HG03175 (cell line): ENCODE results near the gene MYOZ2.

Experiments used
- ATAC-seq: cut with Tn5 transposase; IDR thresholded peaks from one replicate; pipeline ENCODE4 v1.9.1; 2021; ENCODE audit warnings: mild to moderate bottlenecking, moderate library complexity; ENCODE audit not compliant: unreplicated experiment

Gene MYOZ2

DNA sequence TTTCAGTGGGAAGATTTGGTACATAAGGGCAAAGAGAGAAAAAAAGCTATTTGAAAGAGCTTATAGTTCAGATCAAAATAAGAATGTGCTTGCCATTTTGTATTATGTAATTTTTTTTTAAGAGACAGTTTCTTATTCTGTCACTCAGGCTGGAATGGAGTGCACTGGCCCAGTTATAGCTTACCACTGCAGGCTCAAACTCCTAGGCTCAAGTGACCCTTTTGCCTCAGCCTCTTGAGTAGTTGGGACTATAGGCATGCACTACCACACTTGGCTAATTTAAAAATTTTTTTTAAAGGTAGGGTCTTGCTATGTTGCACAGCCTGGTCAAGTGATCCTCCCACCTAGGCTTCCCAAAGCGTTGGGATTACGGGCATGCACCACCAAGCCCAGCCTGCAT, 54.7 kb downstream of the MYOZ2 start:
- ATAC-seq, result no peak

DNA sequence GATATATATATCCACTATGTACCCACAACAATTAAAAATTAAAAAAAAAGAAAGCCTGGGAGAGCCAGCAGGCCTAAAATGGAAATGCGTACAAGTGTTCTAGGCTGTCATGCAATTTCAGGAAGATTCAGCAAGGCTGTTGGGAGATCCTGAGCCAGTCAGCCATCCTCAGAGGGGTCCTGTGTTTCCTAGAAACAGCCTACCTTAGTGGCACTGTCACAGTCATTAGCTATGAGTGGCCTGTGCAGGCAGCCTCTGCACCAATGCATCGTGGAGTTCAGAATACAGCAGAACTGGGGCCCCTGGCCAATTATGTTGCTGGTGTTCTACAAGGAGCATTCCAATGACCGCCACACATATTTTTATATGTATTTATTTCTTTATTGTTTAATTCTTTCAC, 55.9 kb downstream of the MYOZ2 start:
- ATAC-seq, result no peak

DNA sequence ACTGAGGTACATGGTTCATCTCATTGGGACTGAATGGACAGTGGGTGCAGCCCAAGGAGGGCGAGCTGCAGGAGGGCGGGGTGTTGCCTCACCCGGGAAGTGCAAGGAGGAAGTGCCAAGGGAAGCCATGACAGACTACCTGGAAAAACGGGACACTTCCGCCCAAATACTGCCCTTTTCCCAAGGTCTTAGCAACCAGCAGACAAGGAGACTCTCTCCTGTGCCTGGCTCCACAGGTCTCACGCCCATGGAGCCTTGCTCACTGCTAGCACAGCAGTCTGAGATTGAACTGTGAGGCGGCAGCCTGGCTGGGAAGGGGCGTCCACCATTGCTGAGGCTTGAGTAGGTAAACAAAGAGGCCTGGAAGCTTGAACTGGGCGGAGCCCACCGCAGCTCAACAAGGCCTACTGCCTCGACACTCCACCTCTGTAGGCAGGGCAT, 62.2 kb downstream of the MYOZ2 start:
- ATAC-seq, result no peak

DNA sequence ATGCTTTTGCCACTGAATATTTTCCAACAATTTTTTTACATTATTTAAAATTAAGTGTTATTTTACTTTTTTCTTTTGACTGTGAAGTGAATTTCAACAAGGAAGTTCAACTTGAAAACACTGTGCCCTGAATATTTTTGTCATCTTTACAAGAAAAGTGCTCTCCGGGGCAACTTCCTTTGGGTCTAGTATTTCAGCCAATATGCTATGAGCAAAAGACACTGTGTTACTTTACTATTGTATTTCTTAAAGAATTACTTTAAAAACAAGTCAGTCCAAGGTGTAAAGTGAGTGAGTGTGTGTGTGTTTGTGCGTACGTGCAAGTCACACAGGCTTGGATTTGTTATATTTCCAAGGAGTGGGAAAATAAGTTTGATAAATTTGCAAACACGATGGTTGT, 69.3 kb downstream of the MYOZ2 start:
- no peak for ATAC-seq

DNA sequence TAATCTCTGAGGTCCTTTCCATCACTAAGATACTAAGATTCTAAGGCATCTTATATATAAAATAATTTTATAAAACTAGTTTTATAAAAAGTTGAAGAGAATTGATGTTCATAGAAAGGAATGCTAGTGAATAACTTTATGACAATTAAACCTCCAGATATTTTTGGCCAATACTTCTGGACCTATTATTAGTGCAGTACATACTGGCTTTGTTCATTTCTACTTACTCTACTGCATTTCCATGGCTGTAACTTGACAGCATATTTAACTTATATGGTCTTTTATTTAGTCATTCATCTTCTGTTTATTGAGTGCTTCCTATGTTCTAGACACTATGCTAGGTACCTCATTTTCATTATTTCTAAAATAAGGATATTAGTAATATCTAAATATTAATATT, 70.1 kb downstream of the MYOZ2 start:
- no peak for ATAC-seq

DNA sequence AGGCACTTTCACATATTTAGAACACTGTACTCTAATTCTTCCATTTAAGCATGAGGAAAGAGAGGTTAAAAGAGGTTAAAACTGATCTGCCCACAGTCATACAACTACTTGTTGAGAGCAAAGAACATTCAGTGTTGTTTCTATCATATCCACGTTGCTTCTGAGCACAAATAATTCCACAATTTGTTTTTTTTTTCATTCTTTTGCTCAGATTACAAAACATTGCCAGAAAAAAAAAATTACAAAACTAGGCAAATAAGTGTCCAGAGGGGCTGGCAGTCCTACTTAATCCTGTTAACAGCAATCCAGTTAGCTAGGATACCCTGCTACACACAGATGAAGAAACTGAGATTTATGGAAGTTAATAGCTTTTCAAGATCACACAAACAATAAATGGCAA, 70.5 kb downstream of the MYOZ2 start:
- no peak for ATAC-seq

DNA sequence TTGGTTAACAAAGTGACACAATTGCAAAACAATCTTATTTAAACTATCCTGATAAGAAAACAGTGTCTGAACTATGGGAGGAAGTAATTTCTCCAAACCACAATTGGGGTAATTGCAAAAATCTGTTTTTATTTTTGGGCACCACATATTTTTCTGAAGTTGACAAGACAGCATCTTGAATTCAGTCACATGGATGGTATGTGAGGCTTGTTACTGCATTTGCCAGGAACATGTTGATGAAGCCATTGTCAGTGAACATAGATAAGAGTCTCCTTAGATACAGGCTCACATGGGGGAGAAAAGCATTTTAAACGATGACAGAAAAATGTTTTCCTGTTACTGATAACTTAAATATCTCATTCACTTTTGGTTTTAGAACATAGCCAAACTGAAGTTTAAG, 71.4 kb downstream of the MYOZ2 start:
- no peak for ATAC-seq

DNA sequence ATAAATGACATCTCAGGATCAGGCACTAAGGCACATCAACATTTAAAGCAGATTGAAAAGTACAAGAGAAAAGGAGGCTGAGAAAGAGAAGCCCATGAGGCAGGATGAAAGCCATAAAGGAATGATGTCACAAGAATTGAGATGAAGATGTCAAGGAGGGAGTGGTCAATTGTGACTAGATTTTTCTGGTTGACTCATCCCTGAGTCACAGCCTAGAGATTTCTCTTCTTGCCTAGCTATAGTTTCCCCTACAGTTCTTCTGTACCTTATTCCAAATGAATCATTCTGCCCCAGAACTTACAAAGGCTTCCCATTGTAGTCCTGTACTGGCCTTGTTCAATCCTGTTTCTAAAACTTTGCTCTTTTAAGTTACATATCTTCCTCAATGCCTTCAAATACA, 73.4 kb downstream of the MYOZ2 start:
- no peak for ATAC-seq

DNA sequence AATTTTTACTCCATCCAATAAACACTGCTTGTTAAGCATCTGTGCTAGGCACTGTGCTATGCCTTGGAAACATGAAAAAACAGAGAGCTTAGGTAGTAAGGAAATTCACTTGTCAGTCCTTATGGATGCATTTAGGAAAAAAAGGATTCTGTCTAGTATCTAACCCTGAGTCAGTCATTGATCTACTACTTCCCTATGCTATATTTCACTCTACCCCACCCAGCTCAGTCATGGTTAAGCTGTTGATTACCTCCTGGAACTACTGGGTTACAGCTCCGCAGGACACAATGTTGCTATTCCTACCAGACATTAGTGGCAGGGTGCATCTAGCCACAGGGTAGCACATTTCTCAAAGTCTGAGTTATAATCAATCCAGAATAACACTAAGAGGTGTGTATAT, 74.0 kb downstream of the MYOZ2 start:
- ATAC-seq, result no peak

DNA sequence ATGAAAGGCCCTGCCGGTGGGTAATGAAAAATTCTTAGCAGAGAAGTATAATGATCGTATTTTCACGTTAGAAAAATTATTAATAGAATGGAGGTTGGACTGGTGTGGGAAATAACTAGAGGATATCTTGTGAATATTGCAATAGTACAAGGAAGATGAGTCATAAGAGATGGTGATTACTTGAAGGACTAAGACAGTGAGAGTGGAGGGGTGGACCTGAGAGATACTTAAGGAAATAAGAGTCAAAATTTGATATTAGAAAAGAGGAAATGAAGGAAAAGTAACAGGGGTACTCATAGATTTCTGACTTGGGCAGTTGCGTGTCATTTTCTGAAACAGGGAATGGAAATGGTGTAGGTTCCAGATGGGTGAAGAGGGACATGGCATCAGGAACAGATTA, 75.1 kb downstream of the MYOZ2 start:
- no peak for ATAC-seq

DNA sequence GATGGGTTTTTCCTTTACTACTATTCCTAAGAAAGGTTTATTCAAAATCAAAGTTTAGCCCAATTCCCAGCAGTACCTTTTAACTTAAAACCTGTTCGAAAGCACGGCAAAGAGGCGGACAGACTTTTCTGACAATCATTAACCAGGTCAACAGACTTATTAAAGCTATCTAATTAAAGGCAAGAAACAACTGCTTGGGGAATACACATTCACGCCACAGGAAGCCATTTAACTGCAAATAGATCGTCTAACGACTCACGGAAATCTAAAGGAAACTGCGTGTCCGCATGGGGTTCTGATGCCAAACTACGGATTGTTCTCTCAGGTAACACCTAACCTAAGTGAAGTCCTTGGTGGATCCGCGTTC, 76.2 kb downstream of the MYOZ2 start:
- ATAC-seq, result peak; percentile 19

DNA sequence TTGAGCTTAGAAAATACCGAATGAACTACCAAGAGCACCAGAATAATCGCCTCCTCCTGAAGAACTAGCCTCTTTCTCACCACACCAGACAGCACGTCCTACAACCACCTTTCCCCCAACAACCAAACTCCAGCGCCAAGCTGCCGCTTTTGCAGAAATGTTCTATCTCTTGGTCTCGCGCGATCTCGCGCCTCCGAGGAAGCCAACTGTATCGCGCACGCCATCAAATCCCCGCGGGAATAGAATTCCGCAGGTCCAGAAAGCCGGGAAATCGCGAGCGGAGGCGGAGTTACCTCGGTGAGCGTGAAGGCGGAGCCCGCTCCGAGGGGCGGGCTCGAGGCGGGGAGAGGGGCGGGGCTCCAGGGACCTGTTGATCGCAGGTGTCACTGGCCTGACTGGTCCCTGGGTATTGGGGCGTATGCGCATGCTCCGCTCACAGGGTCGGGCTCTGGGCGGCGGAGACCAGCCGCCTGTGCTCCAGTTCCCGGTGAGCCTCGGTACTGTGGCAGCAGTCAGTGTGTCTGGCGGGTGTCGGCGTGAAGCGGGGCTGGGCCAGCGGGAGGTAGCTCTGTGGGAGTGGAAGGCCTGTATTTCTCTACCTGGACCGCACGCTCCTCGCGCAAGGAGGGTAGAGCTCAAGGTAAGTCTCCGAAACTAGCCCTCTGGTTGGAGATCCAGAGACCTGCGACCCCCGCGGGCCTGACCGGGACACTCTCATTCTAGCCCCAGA, 76.8 kb downstream of the MYOZ2 start, which contains the start of gene USP53:
Gene USP53 (plus strand): TSS at position 480 of the 730 bp plus-strand sequence. CDS start 27,047 bp downstream, outside the sequence.
- ATAC-seq, result peak; percentile 86

DNA sequence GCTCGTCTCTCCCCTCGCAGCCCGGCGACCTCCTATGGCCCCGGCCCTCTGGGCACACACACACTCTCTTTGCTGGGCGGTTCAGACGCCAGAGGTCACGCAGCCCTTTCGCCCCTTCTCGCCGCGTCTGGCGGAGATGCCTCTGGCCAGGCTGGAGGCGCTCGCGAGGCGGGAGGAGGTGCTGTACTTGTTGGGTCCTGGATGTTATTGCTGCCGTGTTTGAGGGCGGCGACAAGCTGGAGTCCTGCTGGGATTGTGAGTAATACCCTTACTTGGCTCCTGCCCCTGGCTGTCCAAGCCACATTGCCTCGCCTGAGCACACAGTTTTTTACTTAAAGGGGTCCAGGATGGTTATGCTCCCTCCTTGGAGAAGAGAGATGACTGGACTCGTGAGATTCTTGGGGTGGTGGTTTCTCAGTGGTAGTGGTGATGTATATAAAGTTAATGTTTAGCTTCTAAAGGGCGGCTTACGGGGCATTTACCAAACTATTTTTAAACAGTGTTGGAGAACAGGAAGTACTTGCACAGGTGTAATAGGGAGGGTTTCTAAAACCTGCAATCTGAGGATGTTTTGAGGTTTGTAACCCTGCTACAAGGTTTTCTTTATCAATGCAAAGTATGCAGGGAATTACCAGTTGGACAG, 77.5 kb downstream of the MYOZ2 start:
- peak; percentile 54 for ATAC-seq

DNA sequence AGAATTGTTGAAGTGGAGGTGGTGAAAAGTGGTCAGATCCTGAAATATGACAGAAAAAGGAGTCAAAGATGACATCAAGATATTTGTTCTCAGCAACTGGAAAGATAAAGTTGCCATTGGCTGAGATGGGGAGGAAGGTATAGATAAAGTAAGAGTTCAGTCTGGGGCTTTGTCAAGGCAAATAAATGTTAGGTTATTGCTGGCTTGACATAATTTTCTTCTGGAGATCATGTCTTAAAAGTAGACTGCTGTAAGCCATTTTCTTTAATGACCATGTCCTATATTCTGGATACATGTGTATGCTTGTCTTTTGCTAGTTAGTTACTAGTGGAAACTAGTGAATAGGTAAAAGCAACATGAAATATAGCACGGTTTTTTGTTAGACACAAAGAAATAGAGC, 82.5 kb downstream of the MYOZ2 start:
- no peak for ATAC-seq

DNA sequence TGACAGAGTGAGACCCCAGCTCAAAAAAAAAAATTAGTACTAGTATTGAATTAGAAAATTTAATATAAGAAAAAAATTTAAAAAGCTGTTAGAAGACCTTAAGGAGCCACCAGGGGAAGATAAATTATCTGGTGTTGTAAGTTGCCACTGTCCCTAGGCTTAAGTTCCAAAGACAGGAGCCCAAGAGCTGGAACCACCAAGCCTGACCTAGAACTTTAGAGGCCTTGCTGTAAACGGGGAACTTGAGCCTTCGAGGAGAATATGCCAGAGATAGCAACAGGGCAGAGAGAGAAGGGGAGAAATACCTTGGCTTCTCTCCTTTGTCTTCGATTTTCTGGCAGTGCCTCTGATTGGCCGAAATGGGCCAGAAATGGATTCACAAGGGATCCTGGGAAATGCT, 85.8 kb downstream of the MYOZ2 start:
- no peak for ATAC-seq

DNA sequence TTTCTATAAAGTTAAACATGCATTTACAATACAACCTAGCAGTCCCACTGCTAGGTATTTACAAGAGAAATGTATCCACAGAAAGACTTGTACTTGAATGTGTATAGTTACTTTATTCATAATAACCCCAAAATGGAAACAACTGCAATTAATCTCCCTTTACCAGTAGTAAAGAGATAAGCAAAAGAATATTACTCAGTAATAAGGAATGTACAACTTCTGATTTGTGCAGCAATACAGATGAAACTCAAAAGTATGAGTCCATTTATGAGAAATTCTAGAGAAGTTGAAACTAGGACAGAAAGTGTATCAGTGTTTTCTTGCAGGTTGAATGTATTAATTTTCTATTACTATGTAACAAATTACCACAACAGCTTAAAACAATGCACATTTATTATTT, 92.1 kb downstream of the MYOZ2 start:
- ATAC-seq, result no peak

DNA sequence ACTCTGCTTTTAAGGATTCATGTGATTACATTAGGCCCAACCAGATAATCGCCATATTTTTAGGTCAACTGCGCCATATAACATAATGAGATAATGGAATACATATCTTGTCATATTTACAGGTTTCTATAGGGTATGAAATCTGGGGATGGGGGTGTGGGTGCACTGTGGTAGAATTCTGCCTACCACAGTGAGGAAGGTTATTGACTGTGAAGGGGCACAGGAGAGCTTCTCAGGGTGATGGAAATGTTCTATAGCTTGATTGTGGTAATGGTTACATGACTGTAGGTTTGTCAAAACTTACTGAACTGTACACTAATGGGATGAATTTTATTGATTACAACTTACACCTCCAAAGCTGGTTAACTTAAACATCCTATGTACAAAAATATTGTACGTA, 92.8 kb downstream of the MYOZ2 start:
- ATAC-seq, result no peak

DNA sequence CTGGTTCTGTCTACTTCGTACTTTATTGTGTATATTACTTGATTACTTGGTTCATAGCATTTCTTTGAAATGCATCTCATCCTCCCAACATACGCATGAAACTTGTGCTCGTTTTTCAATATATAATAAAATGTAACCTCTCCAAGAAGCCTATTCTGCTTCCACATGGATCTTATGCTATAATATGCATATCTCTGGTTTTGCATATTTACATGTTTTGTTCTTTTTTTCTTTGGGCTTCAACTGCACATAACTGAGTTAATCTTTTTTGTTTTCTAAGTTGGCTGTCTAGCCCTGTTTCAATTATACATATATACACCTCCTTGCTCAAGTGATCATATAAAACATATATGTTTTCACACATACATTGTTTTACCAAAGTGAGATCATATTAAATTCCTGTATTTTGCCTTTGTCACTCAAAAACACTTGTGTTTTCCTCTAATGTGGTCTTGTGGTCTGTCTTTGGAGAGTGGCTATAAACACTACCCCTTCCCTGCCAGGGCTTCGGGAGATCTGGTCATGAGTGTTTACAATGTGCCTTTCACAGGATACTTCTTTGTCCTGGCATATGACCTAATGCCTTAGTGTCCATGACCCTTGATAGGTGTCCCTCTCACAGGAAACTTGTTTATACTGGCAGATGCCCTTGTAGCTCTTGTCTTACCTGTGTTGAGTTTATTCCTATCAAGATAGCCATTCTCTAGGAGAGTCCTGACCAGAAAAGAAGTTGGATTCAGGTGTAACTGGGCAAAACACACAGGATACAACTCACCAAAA, 94.5 kb downstream of the MYOZ2 start:
- ATAC-seq, result no peak

DNA sequence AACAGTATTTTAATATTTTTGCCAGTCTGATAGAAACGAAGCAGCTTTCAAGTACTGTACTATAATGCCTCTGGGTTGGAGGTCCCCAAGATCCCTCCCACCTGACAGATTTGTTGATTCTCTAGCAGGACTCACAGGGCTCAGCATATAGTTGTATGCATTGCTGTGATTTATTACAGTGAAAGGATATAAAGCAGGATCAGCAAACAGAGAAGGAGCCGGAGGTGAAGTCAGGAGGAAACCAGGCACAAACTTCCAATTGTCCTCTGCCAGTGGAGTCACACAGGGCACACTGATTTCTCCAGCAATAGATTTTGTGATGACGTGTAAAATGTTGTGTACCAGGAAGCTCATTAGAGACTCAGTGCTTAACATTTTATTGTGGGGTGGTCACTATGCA, 95.9 kb downstream of the MYOZ2 start:
- ATAC-seq, result no peak

DNA sequence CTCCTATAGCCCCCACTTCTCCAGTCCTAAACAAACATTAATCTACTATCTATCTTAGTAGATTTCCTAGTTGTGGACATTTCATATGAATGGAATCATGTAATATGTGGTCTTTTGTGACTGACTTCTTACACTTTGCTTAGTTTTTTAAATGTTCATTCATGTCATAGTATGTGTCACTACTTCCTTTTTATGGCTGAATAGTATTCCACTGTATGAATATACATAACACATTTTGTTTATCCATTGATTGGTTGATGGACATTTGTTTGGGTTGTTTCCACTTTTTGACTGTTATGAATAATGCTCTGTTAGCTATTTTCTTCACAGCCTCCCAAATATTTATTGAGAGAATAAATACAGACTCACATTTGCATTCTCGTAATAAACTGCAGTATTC, 96.7 kb downstream of the MYOZ2 start:
- no peak for ATAC-seq

DNA sequence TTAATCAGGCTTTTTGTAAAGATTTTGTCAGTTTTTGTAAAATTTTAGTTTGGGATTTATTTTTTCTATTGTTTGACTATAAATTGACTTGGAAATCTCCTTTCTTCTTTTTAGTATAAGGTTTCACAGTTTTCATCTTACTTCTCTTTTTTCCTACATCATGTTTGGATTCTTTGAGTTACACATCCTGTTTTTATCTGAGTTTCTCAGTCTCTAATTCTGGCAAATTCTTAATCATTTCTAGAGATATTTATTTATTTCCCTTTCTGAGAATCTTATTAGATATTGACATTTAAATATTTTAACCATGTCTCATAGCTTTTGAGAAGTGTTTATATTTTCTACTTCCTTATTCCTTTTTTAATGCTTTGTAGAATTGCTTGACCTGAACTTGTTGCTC, 97.6 kb downstream of the MYOZ2 start:
- no peak for ATAC-seq

DNA sequence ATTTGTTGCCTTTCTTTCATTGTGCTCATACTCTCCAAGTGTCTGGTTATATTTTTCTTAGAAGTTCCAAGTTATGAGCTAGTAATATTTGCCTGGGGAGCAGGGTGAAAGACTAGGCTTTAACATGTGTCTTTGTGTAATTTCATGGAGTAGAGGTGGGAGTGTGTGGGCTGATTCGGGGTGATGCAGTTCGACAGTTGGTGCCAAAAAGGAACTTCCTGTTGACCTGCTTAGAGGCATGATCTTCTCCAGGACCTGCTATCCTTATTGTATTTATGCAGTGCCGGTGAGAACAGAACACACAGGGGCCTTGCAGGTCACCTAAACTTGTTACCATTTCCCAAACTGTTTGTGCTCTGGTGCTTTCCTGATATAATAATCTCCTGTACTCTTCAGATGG, 98.1 kb downstream of the MYOZ2 start:
- no peak for ATAC-seq
